K562 (cell line): ENCODE results near the gene ERO1B. TPM values are rescaled to one million over a fixed set of nuclear protein-coding genes. Genes with fewer than 3 reads are reported as not detected.

Experiments
- ATAC-seq: fragments of 200-7000 bp; cut with Tn5 transposase; 3 replicates; pipeline ENCODE4 v1.9.1; 2020; ENCODE audit warnings: moderate library complexity
- BruUV-seq: library from RNA; stranded (reverse); fragments of 400-500 nt; replicated peaks from 2 replicates; lab custom pipeline; 2021; lab: Mats Ljungman, UMichigan
- CTCF ChIA-PET: fragments of 300-600 bp; formaldehyde crosslinking; extraction: SDS; loops from one replicate; lab custom pipeline; 2021; ENCODE audit warnings: low intra/inter-chr PET ratio; lab: Yijun Ruan, JAX
- POLR2A ChIA-PET: fragments of 300-600, 350-650 bp; sonication (Branson Sonifier 250); formaldehyde crosslinking; extraction: SDS; loops from one replicate; lab custom pipeline; 2021; ENCODE audit warnings: antibody characterized with exemption, inconsistent platforms; lab: Yijun Ruan, JAX
- DNase-seq, 4 experiments: peaks; one replicate each; pipeline versions ENCODE4 v3.0.0 to v3.0.0-alpha.2; 2011 to 2018; ENCODE audit warnings: low spot score in 3 of 4, mixed read lengths in 3 of 4; ENCODE audit errors: extremely low read depth in 1 of 4
- FAIRE-seq: peaks from 2 replicates; lab custom pipeline; 2011; peaks lifted over from hg19 to GRCh38; lab: Jason Lieb, UNC
- H2AFZ ChIP-seq: 2 replicates; pipeline ENCODE4 v1.6.0; 2011; ENCODE audit warnings: low read depth, low read length, control low read depth, inconsistent platforms
- H3K27ac ChIP-seq: fragments of 200-600 bp; 3 replicates; pipeline ENCODE4 v1.8.0; 2011; ENCODE audit warnings: low read depth, mild to moderate bottlenecking, control low read depth, inconsistent platforms, low read length, moderate library complexity, mixed read lengths; ENCODE audit errors: extremely low read depth
- H3K27me3 ChIP-seq, 2 experiments: fragments of 300-600 bp in 1 of 2; 2 replicates in 1 of 2; 3 replicates in 1 of 2; pipeline versions ENCODE4 v1.6.0 to v1.8.0; 2011; ENCODE audit warnings: inconsistent platforms in 2 of 2, low read length in 2 of 2, mild to moderate bottlenecking in 1 of 2, mixed read lengths in 1 of 2, moderate library complexity in 1 of 2; ENCODE audit not compliant: control insufficient read depth in 2 of 2, insufficient read depth in 2 of 2
- H3K36me3 ChIP-seq: fragments of 300-600 bp; 3 replicates; pipeline ENCODE4 v1.8.0; 2011; ENCODE audit warnings: mild to moderate bottlenecking, low read length, inconsistent platforms; ENCODE audit not compliant: control insufficient read depth, insufficient read depth
- H3K4me1 ChIP-seq, 2 experiments: fragments of 200-600 bp in 1 of 2; replicated peaks in 1 of 2; 2 replicates in 1 of 2; 3 replicates in 1 of 2; pipeline versions ENCODE4 v1.5.1 to v1.8.0; 2011; ENCODE audit warnings: inconsistent platforms in 2 of 2, low read length in 2 of 2, mild to moderate bottlenecking in 1 of 2, mixed read lengths in 1 of 2, moderate library complexity in 1 of 2; ENCODE audit not compliant: control insufficient read depth in 2 of 2, insufficient read depth in 2 of 2
- H3K4me2 ChIP-seq: 2 replicates; pipeline ENCODE4 v1.6.1; 2011; ENCODE audit warnings: low read length, control low read depth, inconsistent platforms, mixed read lengths; ENCODE audit not compliant: insufficient read depth
- H3K4me3 ChIP-seq: fragments of 200-600 bp; sonication (generic), shearing (Covaris generic); 2 replicates; pipeline ENCODE4 v1.5.1; 2016; ENCODE audit warnings: control low read depth, inconsistent platforms
- H3K79me2 ChIP-seq: fragments of 200-600 bp; 3 replicates; pipeline ENCODE4 v1.8.0; 2011; ENCODE audit warnings: low read length, inconsistent platforms; ENCODE audit not compliant: control insufficient read depth, insufficient read depth
- H3K9ac ChIP-seq, 2 experiments: 2 replicates each; pipeline versions ENCODE4 v1.6.0 to v1.6.1; 2011; ENCODE audit warnings: low read depth in 2 of 2, low read length in 2 of 2, control low read depth in 1 of 2, inconsistent platforms in 1 of 2, mild to moderate bottlenecking in 1 of 2, mixed read lengths in 1 of 2; ENCODE audit not compliant: insufficient read depth in 1 of 2
- H3K9me1 ChIP-seq: one replicate; pipeline ENCODE4 v1.6.0; 2011; ENCODE audit warnings: inconsistent platforms, mild to moderate bottlenecking, low read length, moderate library complexity; ENCODE audit not compliant: control insufficient read depth, insufficient read depth
- H3K9me3 ChIP-seq: replicated peaks from 2 replicates; pipeline ENCODE4 v1.5.1; 2011; ENCODE audit warnings: low read depth, low read length, inconsistent platforms; ENCODE audit not compliant: control insufficient read depth, insufficient read depth
- H4K20me1 ChIP-seq: replicated peaks from 2 replicates; pipeline ENCODE4 v1.6.1; 2011; ENCODE audit warnings: low read length, inconsistent platforms, mixed read lengths; ENCODE audit not compliant: control insufficient read depth, insufficient read depth
- GATAD2A ChIP-seq: fragments of 450-650 bp; IDR thresholded peaks from 2 replicates; pipeline ENCODE4 v1.6.1; 2017
- KHSRP ChIP-seq: fragments of 450-650 bp; IDR thresholded peaks from 2 replicates; pipeline ENCODE4 v1.6.1; 2017
- PCBP2 ChIP-seq: fragments of 200-400 bp; formaldehyde crosslinking; IDR thresholded peaks from 2 replicates; pipeline ENCODE4 v1.6.1; 2018; ENCODE audit warnings: low read length, low read depth, mild to moderate bottlenecking, moderate library complexity; ENCODE audit not compliant: poor library complexity, severe bottlenecking
- PHTF2 ChIP-seq: fragments of 250-450 bp; sonication (Bioruptor Pico); IDR thresholded peaks from 2 replicates; pipeline ENCODE4 v1.5.0; 2021; ENCODE audit warnings: mild to moderate bottlenecking
- U2AF1 ChIP-seq: fragments of 200-400 bp; formaldehyde crosslinking; optimal IDR thresholded peaks from 2 replicates; pipeline ENCODE3; 2017; ENCODE audit warnings: mild to moderate bottlenecking, low read depth, low read length, moderate library complexity
- ZNF707 ChIP-seq: fragments of 250-450 bp; sonication (Bioruptor Pico); conservative IDR thresholded peaks from 2 replicates; pipeline ENCODE4 v1.8.0; 2022; ENCODE audit warnings: inconsistent platforms, mild to moderate bottlenecking, moderate library complexity
- ZNF717 ChIP-seq: fragments of 250-450 bp; sonication (Bioruptor Pico); IDR thresholded peaks from 2 replicates; pipeline ENCODE4 v1.5.0; 2021
- WGBS: fragments of 100-300 bp; shearing (Covaris generic); methylation state at CpG from one replicate; pipeline ENCODE4 v1.1.6; 2016; ENCODE audit warnings: low coverage, mixed read lengths; ENCODE audit not compliant: insufficient coverage; ENCODE audit errors: missing lambda C conversion rate; 5-methylcytosine and 5-hydroxymethylcytosine counted together
- in situ Hi-C: fragments of 300-500 bp; cut with MboI; formaldehyde crosslinking; loops from 4 replicates; pipeline ENCODE4 v1.15.0; 2018; ENCODE audit warnings: inconsistent platforms, mixed read lengths
- intact Hi-C: fragments of 100-400 bp; cut with micrococcal nuclease; formaldehyde crosslinking; loops from 2 replicates; pipeline ENCODE4 v1.14.2; 2022
- polyA plus RNA-seq, 8 experiments: library from polyadenylated mRNA; depleted of rRNA in 4 of 8; stranded (reverse) in 5 of 8; unstranded in 3 of 8; fragments of >200 nt; fragmentation: Nextera tagmentation in 2 of 8; fragmentation: Illumina TruSeq in 1 of 8; extraction: Ambion mirVana in 2 of 8; extraction: Trizol in 1 of 8; gene quantifications; 2 replicates each; pipeline versions ENCODE4 v1.2.1 to v1.2.3, GENCODE V29; 2011 to 2014; ENCODE audit warnings: inconsistent platforms in 1 of 8, missing spikeins in 1 of 8
- total RNA-seq, 7 experiments: library from RNA; depleted of rRNA in 6 of 7; stranded (reverse); fragments of >200 nt in 6 of 7; fragmentation: Illumina TruSeq in 2 of 7; extraction: Trizol in 2 of 7; gene quantifications; 2 replicates each; pipeline versions ENCODE4 v1.2.1 to v1.2.3, GENCODE V29; 2011 to 2021; ENCODE audit warnings: low replicate concordance in 1 of 7
- TF ChIP-seq, protein P1 (sequence below), 2 experiments: fragments of 450-650 bp in 1 of 2; sonication (generic) in 1 of 2; formaldehyde crosslinking in 1 of 2; IDR thresholded peaks; 2 replicates each; pipeline versions ENCODE4 v1.7.1 to v1.9.0; 2016 to 2022; ENCODE audit warnings: inconsistent platforms in 1 of 2, mild to moderate bottlenecking in 1 of 2, missing genetic modification reagents in 1 of 2

ERO1B gene
- total and polyA plus RNA-seq, 9 of the 15 experiments (the other 6 are each of a cell fraction or from before 2014, with no cell fraction given): 0.59 to 6.4 (median 4.2) TPM

DNA sequence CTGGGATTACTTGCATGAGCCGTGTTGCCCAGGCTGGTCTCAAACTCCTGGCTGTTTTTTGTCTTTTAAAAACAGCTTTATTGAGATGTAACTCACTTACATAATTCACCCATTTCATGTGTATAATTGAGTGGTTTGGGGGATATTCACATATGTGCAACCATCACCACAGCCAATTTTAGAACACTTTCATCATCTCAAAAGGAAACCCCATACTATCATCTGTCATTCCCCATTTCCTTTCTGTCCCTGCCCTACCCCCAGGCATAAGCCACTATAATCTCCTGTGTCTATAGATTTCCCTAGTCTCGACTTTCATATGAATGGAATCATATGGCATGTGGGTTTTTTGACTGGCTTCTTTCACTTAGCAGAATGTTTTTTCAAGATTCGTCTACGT, 96.1 kb downstream of the ERO1B start:
- no peaks in the 10 kb centered on the region for H4K20me1 ChIP-seq
- no peak for FAIRE-seq
- H3K9me1 ChIP-seq: no peaks in the 10 kb centered on the region
- ChIA-PET CTCF (no interaction called here), POLR2A (no interaction called here)
- H3K4me3 ChIP-seq: no peak overlapping the region
- H3K79me2 ChIP-seq: no peaks in the 10 kb centered on the region
- H3K9ac ChIP-seq: no peak overlapping the region
- H3K4me1 ChIP-seq: no peaks in the 10 kb centered on the region
- peaks cover 0 to 12% of the 10 kb centered on the region in 2 experiments; a peak in 4 of 5 replicates for H3K27me3 ChIP-seq
- H3K4me2 ChIP-seq: no peak overlapping the region
- in situ Hi-C loops: no loop called here
- TF ChIP-seq ZNF717 (CRISPR knock-in tag) (no peak), KHSRP (no peak), ZNF707 (CRISPR knock-in tag) (no peak), PCBP2 (no peak), U2AF1 (no peak), GATAD2A (no peak), PHTF2 (CRISPR knock-in tag) (no peak)
- TF ChIP-seq, protein P1, sequence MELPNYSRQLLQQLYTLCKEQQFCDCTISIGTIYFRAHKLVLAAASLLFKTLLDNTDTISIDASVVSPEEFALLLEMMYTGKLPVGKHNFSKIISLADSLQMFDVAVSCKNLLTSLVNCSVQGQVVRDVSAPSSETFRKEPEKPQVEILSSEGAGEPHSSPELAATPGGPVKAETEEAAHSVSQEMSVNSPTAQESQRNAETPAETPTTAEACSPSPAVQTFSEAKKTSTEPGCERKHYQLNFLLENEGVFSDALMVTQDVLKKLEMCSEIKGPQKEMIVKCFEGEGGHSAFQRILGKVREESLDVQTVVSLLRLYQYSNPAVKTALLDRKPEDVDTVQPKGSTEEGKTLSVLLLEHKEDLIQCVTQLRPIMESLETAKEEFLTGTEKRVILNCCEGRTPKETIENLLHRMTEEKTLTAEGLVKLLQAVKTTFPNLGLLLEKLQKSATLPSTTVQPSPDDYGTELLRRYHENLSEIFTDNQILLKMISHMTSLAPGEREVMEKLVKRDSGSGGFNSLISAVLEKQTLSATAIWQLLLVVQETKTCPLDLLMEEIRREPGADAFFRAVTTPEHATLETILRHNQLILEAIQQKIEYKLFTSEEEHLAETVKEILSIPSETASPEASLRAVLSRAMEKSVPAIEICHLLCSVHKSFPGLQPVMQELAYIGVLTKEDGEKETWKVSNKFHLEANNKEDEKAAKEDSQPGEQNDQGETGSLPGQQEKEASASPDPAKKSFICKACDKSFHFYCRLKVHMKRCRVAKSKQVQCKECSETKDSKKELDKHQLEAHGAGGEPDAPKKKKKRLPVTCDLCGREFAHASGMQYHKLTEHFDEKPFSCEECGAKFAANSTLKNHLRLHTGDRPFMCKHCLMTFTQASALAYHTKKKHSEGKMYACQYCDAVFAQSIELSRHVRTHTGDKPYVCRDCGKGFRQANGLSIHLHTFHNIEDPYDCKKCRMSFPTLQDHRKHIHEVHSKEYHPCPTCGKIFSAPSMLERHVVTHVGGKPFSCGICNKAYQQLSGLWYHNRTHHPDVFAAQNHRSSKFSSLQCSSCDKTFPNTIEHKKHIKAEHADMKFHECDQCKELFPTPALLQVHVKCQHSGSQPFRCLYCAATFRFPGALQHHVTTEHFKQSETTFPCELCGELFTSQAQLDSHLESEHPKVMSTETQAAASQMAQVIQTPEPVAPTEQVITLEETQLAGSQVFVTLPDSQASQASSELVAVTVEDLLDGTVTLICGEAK (IDR thresholded peaks at IDR 0.05): no peak
- TF ChIP-seq, protein P1 (CRISPR knock-in tag; IDR thresholded peaks at IDR 0.05): no peak
- no TSS peak for BruUV-seq
- intact Hi-C loops: no loop called here
- no peak overlapping the region for H3K27ac ChIP-seq
- no peak overlapping the region for H2AFZ ChIP-seq
- no peak for DNase-seq
- no peaks in the 10 kb centered on the region for H3K9me3 ChIP-seq
- 6% methylated on average over 4 of the region's 4 CpGs for WGBS
- no peaks in the 10 kb centered on the region for H3K36me3 ChIP-seq
- ATAC-seq: no peak
